ENCODE data around the gene SLC43A1. TPM values are rescaled to one million over a fixed set of nuclear protein-coding genes. Genes with fewer than 3 reads are reported as not detected.

The SLC43A1 gene
- total RNA-seq, 2 donors from 2014 or later: 8.7 to 19.0 TPM

DNA sequence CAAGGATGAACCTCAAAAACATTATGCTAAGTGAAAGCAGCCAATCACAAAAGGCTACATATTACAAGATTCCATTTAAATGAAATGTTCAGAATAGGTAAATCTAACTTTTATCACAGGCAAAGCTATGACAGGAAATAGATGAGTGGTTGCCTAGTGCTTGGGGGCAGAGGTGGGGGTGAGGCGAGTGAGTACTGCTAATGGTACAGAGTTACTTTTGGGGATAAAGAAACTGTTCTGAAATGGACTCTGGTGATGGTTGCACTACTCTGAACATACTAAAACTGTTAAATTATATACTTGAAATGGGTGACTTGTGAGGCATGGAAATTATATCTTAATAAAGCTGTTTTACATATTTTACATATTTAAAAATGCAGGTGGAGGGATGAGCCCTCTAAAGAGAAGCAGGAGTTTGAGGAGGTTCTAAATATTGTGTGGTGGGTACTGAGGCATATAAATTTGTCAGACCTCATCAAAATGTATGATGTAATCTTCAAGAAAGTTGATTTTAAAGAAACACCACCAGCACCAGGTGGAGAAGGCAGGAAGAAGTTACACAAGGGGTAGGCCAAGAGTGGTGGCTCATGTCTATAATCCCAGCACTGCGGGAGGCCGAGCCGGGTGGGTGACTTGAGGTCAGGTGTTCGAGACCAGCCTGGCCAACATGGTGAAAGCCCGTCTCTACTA is 3.6 kb downstream of the SLC43A1 start:
- intact Hi-C loops (cut with DNase I): no loop called here
- Histone ChIP-seq H3K4me1 (peaks cover 4% of the 10 kb centered on the region), H3K4me3 (no peak overlapping the region), H3K27ac (no peak overlapping the region), H3K27me3 (no peaks in the 10 kb centered on the region), H3K9me3 (no peaks in the 10 kb centered on the region), H3K36me3 (no peaks in the 10 kb centered on the region), H3K9ac (ENCODE audit: low read depth in 2 of 2, low read length in 2 of 2) (no peak overlapping the region)
- TF ChIP-seq, protein P1, sequence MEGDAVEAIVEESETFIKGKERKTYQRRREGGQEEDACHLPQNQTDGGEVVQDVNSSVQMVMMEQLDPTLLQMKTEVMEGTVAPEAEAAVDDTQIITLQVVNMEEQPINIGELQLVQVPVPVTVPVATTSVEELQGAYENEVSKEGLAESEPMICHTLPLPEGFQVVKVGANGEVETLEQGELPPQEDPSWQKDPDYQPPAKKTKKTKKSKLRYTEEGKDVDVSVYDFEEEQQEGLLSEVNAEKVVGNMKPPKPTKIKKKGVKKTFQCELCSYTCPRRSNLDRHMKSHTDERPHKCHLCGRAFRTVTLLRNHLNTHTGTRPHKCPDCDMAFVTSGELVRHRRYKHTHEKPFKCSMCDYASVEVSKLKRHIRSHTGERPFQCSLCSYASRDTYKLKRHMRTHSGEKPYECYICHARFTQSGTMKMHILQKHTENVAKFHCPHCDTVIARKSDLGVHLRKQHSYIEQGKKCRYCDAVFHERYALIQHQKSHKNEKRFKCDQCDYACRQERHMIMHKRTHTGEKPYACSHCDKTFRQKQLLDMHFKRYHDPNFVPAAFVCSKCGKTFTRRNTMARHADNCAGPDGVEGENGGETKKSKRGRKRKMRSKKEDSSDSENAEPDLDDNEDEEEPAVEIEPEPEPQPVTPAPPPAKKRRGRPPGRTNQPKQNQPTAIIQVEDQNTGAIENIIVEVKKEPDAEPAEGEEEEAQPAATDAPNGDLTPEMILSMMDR (IDR thresholded peaks at IDR 0.05): no peak
- DNase-seq: no peak

DNA sequence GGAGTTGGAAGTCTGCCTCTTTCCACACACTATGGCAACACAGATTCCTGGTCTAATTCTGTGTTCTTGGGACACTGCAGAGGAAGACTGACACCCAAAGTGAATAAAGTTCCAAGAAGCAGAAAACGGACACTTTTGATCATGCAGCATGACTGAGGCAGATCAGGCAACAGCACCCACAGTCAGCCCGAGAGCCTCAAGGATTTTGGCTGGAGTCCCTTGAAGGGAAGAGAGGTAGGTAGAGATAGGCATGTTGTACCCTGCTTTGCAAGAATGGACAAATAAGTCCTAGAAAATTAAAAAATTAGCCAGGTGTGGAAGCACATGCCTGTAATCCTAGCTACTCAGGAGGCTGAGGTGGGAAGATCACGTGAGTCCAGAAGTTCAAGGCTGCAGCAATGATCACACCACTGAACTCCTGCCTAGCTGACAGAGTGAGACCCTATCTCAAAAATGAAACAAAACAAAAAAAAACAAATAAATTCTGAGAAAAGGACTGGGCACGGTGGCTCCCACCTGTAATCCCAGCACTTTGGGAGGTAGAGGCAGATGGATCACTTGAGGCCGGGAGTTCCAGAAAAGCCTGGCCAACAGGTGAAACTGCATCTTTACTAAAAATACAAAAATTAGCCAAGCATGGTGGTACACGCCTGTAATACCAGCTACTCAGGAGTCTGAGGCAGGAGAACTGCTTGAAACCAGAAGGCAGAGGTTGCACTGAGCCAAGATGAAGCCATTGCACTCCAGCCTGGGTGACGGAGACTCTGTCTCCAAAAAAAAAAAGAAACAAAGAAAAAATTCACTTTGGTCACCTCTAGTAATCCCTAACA is 6.9 kb downstream of the SLC43A1 start:
- intact Hi-C loops (cut with DNase I): no loop called here
- TF ChIP-seq, protein P1 (IDR thresholded peaks at IDR 0.05): no peak
- H3K4me1 ChIP-seq: no peaks in the 10 kb centered on the region
- no peak overlapping the region for H3K27ac ChIP-seq
- no peak overlapping the region for H3K9ac ChIP-seq (ENCODE audit: low read depth in 2 of 2, low read length in 2 of 2)
- no peaks in the 10 kb centered on the region for H3K27me3 ChIP-seq
- H3K4me3 ChIP-seq: no peak overlapping the region
- no peaks in the 10 kb centered on the region for H3K36me3 ChIP-seq
- H3K9me3 ChIP-seq: no peaks in the 10 kb centered on the region
- DNase-seq: no peak

DNA sequence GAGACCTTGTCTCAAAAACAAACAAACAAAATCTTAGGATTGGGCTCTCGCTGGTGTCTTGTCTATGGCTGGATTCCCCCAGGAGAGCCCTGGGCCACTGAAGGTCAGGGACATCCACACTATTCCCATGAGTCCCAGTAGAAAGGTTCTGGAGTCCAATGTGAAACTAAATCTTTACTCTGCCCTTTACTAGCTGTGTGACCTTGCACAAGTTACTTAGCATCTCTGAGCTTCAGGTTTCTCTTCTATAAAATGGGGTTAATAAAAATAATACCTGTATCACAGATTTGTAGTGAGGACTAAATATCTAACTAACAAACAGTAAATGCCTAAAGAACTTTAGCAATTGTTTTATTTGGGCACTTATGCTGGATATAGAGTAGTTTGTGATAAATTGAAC is 9.0 kb downstream of the SLC43A1 start:
- TF ChIP-seq, protein P1 (IDR thresholded peaks at IDR 0.05): no peak
- Histone ChIP-seq H3K4me1 (no peaks in the 10 kb centered on the region), H3K27ac (no peak overlapping the region), H3K9me3 (no peaks in the 10 kb centered on the region), H3K27me3 (no peaks in the 10 kb centered on the region), H3K36me3 (no peaks in the 10 kb centered on the region), H3K9ac (ENCODE audit: low read depth in 2 of 2, low read length in 2 of 2) (no peak overlapping the region), H3K4me3 (no peak overlapping the region)
- intact Hi-C loops (cut with DNase I): no loop called here
- no peak for DNase-seq

- H3K27me3 ChIP-seq: no peaks in the 10 kb centered on the region
- intact Hi-C loops (cut with DNase I): no loop called here
- no peaks in the 10 kb centered on the region for H3K9me3 ChIP-seq
- H3K36me3 ChIP-seq: no peaks in the 10 kb centered on the region
- H3K9ac ChIP-seq (ENCODE audit: low read depth in 2 of 2, low read length in 2 of 2): no peak overlapping the region
- peaks cover 5% of the 10 kb centered on the region for H3K4me1 ChIP-seq
- TF ChIP-seq, protein P1 (IDR thresholded peaks at IDR 0.05): no peak
- no peak overlapping the region for H3K27ac ChIP-seq
- H3K4me3 ChIP-seq: no peak overlapping the region
- DNase-seq: no peak
These were observed 11.0 kb downstream of the SLC43A1 start for GRCh38 chr11:57504511-57504910.

DNA sequence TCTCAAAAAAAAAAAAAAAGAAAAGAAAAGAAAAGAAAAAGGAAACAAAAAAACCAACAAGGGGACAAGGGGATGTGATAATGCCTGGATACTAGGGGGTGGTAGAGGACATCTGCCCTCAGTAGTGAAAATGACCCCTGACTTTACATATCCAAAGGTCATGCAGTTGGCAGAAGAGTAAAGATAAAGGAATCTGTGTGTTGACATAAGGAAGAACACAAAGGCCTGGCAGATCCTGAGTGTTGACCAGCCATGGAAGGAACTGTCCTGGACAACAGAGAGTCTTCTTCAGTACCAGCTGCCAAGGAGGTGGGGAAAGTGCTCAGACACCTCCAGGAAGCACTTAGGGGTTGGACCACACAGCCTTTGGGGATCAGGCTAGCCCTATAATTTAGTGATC is 12.6 kb downstream of the SLC43A1 start:
- H3K27me3 ChIP-seq: no peaks in the 10 kb centered on the region
- H3K4me1 ChIP-seq: peaks cover 5% of the 10 kb centered on the region
- TF ChIP-seq, protein P1 (IDR thresholded peaks at IDR 0.05): no peak
- H3K36me3 ChIP-seq: no peaks in the 10 kb centered on the region
- no peaks in the 10 kb centered on the region for H3K9me3 ChIP-seq
- H3K27ac ChIP-seq: no peak overlapping the region
- no peak overlapping the region for H3K9ac ChIP-seq (ENCODE audit: low read depth in 2 of 2, low read length in 2 of 2)
- intact Hi-C loops (cut with DNase I): no loop called here
- no peak overlapping the region for H3K4me3 ChIP-seq
- no peak for DNase-seq
